GM08714 (cell line): ENCODE results near the gene SPPL3.
"Not testable (repeated sequence)": the region's sequence is repeated elsewhere in the genome, so short reads cannot be mapped to it uniquely, and the experiment has no call there.

ENCODE experiments used
- H3K4me3 ChIP-seq: fragments of 200-500 bp; sonication (Bioruptor generic); 2 replicates; pipeline ENCODE4 v1.5.1; 2014; ENCODE audit warnings: mild to moderate bottlenecking, low read length, inconsistent platforms
- ZNF274 ChIP-seq: IDR thresholded peaks from 2 replicates; pipeline ENCODE4 v1.6.1; 2012; ENCODE audit warnings: mild to moderate bottlenecking, low read depth, low read length

Gene SPPL3

DNA sequence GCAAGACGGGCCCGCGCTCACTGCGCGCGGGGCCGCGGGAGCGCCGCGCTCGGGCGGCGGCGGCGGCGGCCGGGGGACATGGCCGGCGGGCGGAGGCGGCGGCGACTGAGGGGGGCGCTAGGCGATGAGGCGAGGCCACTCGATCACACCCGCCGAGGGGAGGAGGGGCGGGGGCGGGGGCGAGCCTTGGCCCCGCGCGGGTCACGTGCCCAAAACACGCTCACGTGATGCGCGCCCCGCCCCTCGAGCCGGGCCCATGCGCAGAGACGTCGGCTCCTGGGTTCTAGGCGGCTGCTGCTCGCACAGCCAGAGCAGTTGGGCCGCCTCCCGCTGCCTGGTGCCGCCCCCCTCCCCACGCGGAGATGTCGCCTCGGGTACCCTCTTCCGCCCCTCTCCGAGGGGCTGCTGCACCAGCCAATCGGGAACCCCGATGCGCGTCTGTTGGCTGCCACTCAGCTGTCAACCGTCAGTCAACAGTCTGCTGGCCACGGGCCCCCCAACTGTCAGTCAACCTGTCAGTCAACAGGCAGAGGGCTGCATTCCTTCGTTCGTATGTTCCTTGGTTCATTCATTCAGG is at the start of gene SPPL3:
TSS of gene SPPL3 (minus strand) at position 162 of the 577 bp plus-strand sequence. CDS start 491 bp downstream, outside the sequence.
- no peak for TF ChIP-seq ZNF274
- peak within 1 kb of the TSS; percentile 91 for H3K4me3 ChIP-seq

- H3K4me3 ChIP-seq, result no peak overlapping the region
- TF ChIP-seq ZNF274, result no peak
Observed at GRCh38 chr12:120950807-120951206, 46.6 kb upstream of the SPPL3 start.

- H3K4me3 ChIP-seq, result not testable (repeated sequence)
Observed at GRCh38 chr12:120950260-120950799, 46.2 kb upstream of the SPPL3 start.

DNA sequence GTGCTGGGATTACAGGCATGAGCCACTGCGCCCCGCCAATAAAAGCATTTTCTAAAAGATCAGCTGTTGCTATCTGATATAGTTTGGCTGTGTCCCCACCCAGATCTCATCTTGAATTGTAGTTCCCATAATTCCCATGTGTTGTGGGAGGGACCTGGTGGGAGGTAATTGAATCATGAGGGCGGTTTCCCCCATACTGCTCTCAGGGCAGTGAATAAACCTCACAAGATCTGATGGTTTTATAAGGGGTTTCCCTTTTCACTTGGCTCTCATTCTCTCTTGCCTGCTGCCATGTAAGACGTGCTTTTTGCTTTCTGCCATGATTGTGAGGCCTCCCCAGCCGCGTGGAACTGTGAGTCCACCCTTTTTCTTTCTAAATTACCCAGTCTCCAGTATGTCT is 41.4 kb upstream of the SPPL3 start:
- not testable (repeated sequence) for H3K4me3 ChIP-seq

DNA sequence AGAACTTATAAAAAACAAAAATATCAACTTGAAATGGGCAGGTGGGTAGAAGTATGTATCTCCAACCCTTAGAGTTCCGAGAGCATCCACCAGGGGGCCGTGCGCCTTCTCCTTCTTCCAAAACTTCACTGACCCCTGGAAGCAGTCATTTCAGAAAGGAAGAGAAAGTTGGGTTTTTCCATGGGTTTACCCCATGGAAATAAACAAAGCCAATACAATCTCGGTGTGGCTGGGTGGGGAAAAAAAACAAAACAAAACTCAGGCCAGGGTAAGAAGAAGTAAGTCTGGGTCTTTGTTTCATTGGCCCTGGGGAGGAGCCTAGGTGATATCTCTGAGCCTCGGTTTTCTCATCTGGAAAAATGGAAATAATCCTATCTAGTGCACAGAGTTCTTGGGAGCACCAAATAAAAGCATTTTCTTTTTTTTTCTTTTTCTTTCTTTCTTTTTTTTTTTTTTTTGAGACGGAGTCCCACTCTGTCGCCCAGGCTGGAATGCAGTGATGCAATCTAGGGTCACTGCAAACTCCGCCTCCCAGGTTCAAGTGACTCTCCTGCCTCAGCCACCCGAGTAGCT is 40.6 kb upstream of the SPPL3 start:
- TF ChIP-seq ZNF274, result no peak
- no peak overlapping the region for H3K4me3 ChIP-seq

- TF ChIP-seq ZNF274, result no peak
- no peak overlapping the region for H3K4me3 ChIP-seq
Observed at GRCh38 chr12:120943482-120943881, 39.3 kb upstream of the SPPL3 start.

DNA sequence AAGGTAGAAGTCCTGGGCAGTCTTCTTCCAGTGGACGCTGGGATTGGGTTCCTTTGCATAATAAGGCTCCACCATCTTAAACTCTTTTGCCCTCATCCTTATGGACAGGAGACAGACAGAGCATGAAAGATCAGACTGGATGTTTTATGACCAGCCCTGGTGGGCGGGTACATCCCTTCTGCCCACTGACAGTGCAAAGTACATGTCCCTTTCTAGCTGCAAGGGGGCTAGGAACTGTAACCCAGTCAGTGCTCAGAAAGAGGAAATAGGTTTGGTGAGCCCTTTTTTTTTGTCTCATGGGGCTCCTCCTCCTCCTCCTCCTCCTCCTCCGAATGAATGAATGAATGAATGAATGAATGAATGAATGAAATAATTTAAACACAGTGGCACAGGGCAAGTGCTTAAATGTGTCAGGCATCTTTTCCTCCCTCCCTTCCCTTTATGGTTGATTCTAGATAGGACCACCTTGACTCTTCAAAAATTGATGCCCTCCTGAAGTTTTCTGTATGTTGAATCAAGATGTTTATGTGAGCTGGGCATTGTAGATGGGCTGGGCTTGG is 37.8 kb upstream of the SPPL3 start:
- no peak for TF ChIP-seq ZNF274
- no peak overlapping the region for H3K4me3 ChIP-seq

DNA sequence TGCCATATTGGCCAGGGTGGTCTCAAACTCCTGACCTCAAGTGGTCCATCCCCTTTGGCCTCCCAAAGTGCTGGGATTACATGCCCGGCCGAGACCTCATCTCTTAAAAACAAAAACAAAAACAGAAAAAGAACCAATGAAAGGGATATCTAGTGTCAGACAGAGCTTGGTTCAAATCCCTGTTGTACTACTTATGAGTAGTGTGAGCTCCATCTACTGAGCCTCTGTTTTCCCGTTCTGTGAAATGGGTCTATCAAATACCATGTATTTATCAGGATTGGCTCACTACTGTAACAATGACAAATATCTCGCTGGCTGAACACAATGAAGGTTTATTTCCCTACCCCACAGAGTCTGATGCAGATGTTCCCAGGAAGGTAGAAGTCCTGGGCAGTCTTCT is 37.3 kb upstream of the SPPL3 start:
- no peak for TF ChIP-seq ZNF274

GRCh38 chr12:120940799-120941198 is 36.6 kb upstream of the SPPL3 start:
- no peak for TF ChIP-seq ZNF274
- no peak overlapping the region for H3K4me3 ChIP-seq

More for the DNA sequence above, 37.3 kb upstream of the SPPL3 start:
- H3K4me3 ChIP-seq, result no peak overlapping the region

DNA sequence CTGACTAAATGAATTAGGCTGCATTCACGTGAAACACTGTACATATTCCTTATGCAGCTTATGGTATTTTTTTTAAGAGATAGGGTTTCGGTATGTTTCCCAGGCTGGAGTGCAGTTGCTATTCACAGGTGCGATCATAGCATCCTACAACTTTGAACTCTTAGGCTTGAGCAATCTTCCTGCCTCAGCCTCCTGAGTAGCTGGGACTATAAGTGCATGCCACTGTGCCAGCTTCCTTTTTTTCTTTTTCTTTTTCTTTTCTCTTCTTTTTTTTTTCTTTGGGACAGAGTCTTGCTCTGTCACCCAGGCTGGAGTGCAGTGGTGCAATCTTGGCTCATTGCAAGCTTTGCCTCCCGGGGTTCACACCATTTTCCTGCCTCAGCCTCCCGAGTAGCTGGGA is 35.8 kb upstream of the SPPL3 start:
- H3K4me3 ChIP-seq, result no peak overlapping the region
- TF ChIP-seq ZNF274, result no peak

GRCh38 chr12:120939523-120939922 is 35.4 kb upstream of the SPPL3 start:
- no peak overlapping the region for H3K4me3 ChIP-seq
- TF ChIP-seq ZNF274, result no peak

GRCh38 chr12:120938496-120938895 is 34.3 kb upstream of the SPPL3 start:
- no peak overlapping the region for H3K4me3 ChIP-seq
- no peak for TF ChIP-seq ZNF274

DNA sequence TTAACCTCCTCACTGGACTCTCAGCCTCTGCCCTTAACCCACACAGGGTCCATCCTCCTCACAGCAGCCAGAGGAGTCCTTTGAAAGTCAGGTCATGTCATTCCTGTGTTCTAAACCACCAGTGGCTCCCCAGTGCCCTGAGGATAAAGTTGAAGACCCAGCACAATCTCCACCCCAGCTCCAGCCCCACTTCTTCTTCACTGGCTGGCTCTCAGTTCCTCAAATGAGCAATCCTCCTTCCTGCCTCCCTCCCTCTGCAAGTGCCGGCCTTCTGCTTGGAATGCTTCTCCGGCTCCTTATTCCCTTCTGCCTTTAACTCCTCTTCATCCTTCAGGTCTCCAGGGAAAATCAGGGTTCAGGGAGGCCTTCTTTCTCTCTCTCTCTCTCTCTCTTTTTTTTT is 32.0 kb upstream of the SPPL3 start:
- no peak for TF ChIP-seq ZNF274
- no peak overlapping the region for H3K4me3 ChIP-seq

DNA sequence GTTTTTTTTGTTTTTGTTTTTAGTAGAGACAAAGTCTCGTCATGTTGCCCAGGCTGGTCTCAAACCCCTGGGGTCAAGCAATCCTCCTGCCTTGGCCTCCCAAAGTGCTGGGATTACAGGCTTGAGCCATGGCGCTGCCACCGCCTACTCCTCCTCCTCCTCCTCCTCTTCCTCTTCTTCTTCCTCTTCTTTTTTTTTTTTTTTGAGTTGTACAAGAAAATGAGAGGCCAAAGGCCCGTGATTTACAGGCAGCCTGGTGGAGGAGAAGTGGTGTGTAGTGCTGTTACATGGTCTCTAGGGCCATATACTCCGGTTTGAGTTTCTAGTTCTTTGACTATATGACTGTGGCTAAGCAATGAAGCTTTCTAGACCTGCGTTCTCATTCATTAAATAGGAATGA is 29.6 kb upstream of the SPPL3 start:
- no peak overlapping the region for H3K4me3 ChIP-seq
- TF ChIP-seq ZNF274, result no peak

DNA sequence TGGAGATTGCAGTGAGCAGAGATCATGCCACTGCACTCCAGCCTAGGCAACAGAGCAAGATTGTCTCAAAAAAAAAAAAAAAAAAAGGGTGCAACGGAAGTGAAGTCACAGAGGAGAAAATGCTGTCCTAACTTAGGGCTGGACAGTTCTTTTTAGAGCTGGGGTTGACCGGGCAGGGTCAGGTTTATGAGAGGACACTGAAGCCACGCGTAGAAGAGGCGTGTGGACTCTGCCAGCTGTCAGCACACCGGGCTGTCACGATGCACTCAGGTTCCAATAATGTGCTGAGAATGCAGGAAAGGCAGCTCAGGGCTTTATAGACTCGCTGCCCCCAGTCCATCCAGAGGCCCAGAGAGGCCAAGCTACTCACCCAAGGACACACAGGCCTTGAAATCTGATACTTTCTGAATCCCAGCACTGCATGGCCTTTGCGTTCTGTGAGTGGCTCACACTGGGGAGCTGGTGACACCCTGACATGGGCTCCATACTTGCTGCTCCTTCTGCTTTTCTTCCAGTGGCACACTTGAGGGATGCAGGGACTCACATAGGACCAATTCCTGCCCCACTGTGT is 28.9 kb upstream of the SPPL3 start:
- H3K4me3 ChIP-seq, result no peak overlapping the region
- no peak for TF ChIP-seq ZNF274
